GM18873 (cell line): ENCODE measurements around the gene EFHD1.
"Not testable (repeated sequence)": the region's sequence is repeated elsewhere in the genome, so short reads cannot be mapped to it uniquely, and the experiment has no call there.

Experiments used
- ATAC-seq: cut with Tn5 transposase; IDR thresholded peaks from one replicate; pipeline ENCODE4 v1.9.1; 2021; ENCODE audit warnings: mild to moderate bottlenecking, moderate library complexity, moderate number of reproducible peaks; ENCODE audit not compliant: unreplicated experiment, low FRiP score

Gene EFHD1

GRCh38 chr2:232613538-232614134, 19.8 kb upstream of the EFHD1 start:
- ATAC-seq: no peak

GRCh38 chr2:232615339-232615738, 18.1 kb upstream of the EFHD1 start:
- no peak for ATAC-seq

DNA sequence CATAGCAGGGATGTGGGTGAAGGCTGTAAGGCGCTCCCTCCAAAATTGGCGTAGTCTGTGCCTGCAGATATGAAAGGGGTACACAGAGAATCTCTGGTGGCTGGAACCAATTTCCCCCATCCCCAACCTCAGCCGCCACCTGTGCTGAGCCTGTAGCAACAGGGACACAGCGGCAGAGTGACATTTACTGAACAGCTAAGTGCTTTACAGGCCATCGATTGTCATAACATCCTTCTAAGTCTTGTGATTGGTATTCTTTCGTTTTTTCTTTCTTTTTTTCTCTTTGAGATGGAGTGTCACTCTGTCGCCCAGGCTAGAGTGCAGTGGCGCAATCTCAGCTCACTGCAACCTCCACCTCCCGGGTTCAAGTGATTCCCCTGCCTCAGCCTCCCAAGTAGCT, 12.2 kb upstream of the EFHD1 start:
- ATAC-seq: no peak

DNA sequence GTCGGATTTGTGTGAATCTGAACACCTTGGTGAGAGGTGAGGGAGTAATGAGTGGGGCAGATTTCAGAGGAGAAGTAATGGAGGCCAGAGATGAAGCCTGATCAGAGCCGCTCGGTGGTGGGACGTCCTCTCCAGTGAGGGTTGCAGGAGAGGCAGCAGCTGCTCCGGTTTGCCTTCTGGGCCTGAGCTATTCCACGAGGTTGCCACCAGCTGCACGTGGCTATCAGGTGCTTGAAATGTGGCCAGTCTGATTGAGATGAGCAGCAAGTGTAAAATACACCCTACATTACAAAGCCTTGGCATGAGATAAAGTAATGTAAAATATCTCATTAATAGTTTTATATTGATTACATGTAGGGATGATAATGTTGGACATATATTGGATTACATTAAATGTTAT, 10.8 kb upstream of the EFHD1 start:
- no peak for ATAC-seq

DNA sequence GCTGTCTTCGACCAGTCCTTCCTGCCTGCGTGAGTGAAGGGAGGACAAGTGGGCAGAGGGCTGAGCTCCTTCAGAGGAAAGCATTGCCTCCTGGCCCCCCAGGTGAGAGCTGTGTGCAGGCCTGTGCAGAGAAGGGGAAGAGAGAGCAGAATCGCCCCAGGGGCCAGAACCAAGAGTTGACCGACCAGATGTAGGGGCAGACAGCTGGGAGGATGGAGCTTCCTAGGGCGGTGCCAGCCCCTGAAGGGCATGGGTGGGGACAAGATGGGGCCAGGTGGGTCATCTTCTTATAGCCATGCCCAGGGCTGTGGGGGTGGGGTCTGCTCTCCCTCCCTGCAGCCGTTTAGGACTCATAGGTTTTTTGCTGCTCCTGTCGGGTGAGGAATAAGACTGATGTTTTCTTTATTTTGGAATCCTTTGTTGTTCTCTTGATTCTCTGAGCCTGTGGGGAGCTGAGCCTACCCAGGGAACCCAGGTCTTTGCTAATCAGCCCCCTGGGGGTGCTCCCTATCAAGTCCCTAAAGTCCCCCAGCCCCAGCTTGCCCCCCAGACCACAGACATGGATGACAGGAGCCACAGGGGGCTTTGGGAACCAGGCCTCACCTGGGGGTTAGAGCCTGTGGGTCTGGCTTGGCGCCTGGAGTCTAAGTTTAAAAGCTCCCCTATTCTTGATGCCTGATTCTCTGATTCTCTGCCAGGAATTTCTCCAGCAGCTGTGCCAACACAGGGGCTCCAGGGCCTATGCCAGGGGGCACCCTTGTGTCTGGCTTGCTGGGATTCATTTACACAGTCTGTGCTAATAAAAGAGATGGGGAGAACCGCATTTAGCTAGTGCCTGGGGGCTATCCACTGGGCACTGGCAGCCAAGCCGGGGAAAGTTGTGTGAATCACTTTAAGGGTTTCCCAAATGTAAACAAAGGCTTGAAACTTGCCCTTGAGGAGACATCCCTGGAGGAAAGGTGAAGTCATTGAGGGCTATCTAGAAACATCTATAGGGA, 9.3 kb upstream of the EFHD1 start:
- ATAC-seq: no peak

GRCh38 chr2:232626584-232626983, 6.8 kb upstream of the EFHD1 start:
- ATAC-seq: no peak

DNA sequence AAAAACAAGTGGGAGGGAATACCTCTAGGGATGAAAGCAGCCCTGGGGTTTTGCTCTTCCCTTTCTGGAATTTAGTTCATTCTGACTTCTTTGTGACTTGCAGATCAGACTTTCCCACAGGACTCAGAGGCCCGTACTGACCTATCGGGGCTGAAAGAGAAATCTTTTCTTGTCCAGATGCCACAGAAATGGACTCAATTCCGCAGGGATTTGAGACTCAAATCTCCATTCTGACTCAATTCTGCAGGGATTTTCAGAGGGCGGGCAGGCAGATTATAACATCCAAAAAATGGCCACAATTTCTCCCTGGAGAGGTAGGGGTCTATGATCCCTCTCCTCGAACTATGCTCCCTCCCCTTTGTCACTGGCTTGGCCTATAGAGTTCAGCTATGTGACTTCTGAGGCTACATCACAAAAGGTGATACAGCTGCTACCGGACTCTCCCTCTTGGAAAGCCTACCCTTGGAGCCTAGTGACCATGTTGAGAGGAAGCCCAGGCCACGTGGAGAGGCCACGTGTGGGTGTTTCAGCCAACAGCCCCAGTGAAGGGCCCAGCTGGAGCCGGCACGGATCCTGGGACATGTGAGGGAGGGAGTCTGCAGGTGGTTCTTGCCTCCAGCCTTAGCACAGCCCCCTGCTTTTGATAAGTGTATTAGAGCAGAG, 4.8 kb upstream of the EFHD1 start:
- no peak for ATAC-seq

DNA sequence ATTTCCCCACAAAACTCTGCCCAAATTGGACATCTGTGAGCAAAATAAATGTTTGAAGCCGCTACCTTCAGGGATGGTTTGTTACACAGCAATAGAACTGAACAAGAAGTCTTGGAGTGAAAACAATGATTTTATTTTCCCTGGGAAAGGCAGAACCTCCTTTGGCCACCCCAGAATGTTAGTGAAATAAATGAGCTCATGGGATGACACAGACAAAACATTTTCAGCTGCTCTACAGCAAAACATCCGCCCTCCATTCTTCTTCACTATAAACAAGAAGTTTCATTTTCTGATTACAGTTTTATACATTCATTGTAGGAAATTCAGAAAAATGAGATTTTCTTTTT, 4.3 kb upstream of the EFHD1 start:
- ATAC-seq: no peak

DNA sequence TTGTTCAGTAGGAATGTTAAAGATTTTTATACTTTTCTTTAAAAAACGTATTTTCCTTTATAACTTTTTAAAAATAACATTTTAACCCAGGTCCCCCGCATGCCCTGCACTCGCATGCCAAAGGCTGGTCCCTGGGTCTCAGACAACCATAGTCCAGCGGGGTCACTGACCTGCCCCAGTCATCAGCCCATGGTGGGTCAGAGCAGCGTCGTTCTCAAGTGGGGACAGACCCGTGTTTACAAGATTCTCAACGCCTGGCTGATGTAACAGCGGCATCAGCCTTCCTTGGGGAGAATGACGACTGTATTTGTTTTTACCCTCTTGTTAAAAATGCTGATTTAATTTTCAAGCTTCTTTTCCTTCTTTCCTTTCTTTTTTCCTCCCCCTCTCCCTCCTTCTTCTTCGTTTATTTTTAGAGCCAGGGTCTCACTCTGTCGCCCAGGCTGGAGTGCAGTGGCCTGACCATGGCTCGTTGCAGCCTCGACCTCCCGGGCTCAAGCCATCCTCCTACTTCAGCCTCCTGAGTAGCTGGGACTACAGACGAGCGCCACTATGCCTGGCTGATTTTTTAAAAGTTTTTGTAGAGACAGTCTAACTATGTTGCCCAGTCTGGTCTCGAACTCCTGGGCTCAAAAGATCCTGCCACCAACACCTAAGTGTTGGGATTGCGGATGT, 1.0 kb upstream of the EFHD1 start:
- no peak for ATAC-seq

GRCh38 chr2:232632904-232633412, 446 bp upstream of the EFHD1 start:
- no peak for ATAC-seq

DNA sequence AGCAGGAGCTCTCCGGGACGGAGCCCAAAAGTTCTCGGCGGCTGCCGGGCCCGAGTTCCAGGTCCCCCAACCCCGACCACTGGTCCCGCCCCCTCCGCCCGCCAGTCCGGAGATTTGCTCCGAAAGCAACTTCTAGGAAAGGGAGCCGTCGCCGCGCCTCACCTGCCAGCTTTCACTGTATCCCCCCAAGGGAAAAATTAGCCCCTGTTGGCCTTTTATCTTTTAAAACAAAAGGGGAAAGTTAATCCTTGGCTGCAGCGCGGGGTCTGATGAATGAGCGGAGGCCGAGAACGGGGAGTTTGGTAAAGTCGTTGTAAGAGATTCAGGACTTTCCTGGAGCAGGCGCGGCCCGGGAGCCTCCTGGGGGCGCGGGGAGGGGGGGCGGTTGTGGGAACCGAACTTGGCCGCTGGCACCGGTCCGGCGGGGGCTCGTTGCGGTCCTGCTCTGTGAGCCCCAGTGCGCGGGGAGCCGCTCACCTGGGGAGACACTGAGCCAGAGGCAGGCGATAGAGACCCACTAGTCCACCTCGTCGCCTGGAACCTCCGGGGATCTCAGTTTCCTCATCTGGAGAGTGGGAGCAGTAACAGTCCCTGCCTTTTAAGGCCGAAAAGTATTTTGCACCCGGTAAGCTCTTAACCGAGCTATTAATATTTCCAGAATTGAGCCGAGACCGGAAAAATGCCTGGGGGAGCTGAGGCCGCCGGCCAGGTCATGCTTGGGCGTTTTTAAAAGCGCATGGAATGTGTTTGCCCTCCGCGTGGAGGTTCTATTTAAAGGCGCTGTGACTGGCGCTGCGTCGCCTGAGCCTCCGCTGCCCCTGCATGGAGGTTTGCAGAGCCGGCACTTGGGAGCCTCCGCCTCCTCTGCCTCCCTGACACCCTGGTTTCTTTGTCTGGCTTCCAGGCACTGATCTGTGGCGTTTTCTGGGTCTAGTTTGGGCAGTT, 1.1 kb downstream of the EFHD1 start:
- no peak for ATAC-seq

DNA sequence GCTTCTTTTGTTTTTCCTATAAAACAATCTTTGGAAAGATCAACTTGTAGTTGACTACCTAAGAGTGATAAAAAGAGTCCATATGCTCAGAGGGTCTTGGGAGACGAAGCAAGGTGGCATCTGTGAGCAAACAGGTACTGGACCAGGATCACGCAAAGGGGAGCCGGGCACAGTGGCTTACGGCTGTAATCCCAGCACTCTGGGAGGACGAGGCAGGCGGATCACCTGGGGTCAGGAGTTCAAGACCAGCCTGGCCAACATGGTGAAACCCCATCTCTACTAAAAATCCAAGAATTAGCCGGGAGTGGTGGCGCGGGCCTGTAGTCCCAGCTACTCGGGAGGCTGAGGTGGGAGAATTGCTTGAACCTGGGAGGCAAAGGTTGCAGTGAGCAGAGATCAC, 2.0 kb downstream of the EFHD1 start:
- ATAC-seq: not testable (repeated sequence)

DNA sequence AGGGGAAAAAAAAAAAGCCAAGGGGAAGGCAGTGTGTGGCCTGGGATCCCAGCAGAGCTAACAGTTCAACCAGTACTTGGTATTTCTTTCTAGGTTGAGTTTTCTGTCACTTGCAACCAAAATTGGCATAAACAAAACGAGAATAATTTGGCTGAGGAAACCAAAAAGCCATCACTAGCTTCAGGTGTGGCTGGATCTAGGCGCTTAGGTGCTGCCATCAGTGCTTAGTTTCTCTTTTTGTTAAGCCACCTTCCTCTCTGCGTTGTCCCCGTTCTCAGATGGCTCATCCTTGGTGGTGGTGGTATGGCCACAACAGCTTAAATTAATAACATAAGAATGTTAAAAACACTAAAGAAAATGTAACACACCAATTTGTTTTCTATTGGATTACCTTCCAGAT, 2.4 kb downstream of the EFHD1 start:
- ATAC-seq: no peak

DNA sequence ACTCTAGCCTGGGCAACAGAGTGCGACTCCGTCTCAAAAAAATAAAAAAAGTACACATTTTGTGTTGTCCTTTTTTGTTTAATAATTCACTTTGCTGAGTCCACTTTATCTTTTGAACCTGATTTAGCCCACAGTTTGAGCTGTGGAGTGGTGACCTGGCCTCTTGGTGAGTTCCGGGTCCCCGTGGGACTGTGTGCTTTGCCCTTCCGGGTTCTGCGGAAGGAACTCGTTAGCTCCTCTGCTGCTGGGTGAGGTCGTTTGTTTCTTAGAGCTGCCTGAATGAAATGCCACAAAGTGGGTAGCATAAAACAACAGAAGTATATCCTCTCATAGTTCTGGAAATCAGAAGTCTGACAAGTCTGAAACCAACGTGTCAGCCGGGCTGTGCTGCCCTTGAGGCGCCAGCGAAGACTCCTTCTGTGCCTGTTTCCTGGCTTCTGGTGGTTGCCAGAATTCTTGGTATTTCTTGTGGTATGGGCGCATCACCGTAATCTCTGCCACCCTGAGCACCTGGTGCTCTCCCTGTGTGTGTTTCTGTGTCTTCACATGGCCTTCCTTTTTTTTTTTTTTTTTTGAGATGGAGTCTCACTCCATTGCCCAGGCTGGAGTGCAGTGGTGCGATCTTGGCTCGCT, 3.5 kb downstream of the EFHD1 start:
- ATAC-seq: no peak

DNA sequence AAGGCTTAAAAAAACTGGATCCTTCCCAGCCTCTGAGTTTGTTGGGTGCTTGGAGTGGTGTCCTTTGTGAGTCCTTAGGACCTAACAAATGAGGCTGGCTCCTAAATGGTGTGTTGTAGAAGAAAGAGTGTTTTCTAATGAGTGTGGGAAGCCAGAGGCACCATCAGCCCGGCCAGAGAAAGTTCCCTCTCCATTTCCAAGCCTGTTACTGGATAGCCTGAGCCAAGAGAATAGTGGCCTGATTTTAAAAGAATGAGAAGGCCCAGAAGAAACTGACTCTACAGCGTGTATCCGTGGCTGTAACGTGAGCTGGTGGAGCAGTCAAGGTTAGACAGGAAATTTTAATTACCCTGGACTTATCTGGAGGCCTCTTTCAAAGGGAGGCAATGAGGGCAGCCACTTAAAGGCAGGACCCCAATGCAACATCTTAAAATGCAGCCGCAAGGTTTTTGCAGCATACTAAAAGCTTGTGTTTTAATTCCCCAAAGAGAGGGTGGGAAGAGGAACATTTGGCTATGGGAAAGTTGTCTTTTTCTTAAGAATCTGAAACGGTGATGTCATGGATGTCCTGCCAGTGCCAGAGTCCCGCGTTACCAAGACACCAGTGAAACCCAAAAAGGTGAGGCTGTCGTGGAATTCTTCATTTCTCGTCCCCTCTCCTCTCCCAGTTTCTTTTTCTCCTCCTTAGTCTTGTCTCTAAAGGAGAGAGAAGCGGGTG, 4.6 kb downstream of the EFHD1 start:
- ATAC-seq: no peak

DNA sequence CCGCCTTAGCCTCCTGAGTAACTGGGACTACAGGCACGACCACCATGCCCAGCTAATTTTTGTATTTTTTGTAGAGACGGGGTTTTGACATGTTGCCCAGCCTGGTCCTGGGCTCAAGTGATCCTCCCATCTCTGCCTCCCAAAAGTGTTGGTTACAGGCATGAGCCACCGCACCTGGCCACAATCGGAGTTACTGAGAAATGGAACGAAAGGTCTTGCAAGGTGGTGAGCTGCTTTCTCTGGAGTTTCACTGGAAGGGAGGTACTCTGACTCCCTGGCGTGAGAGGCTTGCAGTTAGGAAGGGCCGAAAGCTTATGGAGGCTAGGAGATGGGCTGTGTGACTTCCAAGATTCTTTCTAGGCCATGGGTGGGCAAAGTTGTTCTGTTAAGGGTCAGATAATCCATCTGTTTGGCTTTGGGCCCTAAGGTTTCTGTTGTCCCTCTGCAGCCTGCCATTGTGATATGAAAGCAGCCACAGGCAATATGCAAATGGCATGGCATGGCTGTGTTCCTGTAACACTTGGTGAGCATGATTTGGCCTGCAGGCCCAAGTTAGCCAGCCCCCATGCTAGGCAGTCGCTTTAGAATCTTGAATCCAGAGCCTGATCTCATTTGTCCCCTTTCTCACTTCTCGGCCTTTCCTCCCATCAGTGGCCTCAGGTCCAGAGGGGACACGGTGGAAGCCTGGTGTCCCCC, 7.9 kb downstream of the EFHD1 start:
- ATAC-seq: no peak

DNA sequence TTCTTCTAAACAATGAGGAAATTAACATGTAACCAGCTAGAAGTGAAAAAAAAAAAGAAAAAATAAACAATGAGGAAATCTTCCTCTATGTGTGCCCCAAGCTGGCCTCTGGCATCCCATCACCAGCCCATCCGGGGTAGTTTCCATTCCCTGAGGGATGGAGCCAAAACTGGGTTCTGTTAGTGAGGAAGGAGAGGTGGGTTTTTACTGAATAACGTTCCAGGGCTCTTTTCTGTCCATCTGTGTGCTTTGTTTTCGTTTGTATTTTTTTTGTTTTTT, 9.7 kb downstream of the EFHD1 start:
- no peak for ATAC-seq

- ATAC-seq: no peak
These were observed 10.5 kb downstream of the EFHD1 start for GRCh38 chr2:232643813-232644347.
